HFFc6 (cell line): ENCODE results near the gene INPP5B. TPM values are rescaled to one million over a fixed set of nuclear protein-coding genes. Genes with fewer than 3 reads are reported as not detected.

Experiments used
- DNase-seq: peaks from one replicate; pipeline ENCODE4 v3.0.0-alpha.2; 2018
- H3K27ac Mint-ChIP-seq: 2 replicates; pipeline ENCODE4 v1.8.0; 2020; ENCODE audit warnings: mild to moderate bottlenecking, mixed read lengths
- H3K27me3 Mint-ChIP-seq: 2 replicates; pipeline ENCODE4 v1.8.0; 2021; ENCODE audit warnings: mild to moderate bottlenecking, moderate library complexity, mixed read lengths; ENCODE audit not compliant: insufficient read depth
- H3K36me3 Mint-ChIP-seq: 2 replicates; pipeline ENCODE4 v1.8.0; 2021; ENCODE audit warnings: low read depth, mixed read lengths
- H3K4me1 Mint-ChIP-seq: 2 replicates; pipeline ENCODE4 v1.8.0; 2020; ENCODE audit warnings: low read depth, mixed read lengths
- H3K4me3 Mint-ChIP-seq: 2 replicates; pipeline ENCODE4 v1.8.0; 2020; ENCODE audit warnings: mild to moderate bottlenecking, moderate library complexity, mixed read lengths
- H3K9me3 Mint-ChIP-seq: 2 replicates; pipeline ENCODE4 v1.8.0; 2020; ENCODE audit warnings: mild to moderate bottlenecking, mixed read lengths
- total RNA-seq, 6 experiments: library from RNA; stranded (reverse); fragmentation: NEBNext Ultra II Directional; extraction: Animal tissue kit (Norgen Biotek cat#: 25700); gene quantifications; 2 replicates in 1 of 6; 3 replicates in 5 of 6; pipeline ENCODE4 v1.2.3, GENCODE V29; 2021
- TF ChIP-seq, protein P1 (sequence below): fragments of 200-600 bp; sonication (generic); IDR thresholded peaks from 2 replicates; pipeline ENCODE4 v1.5.0; 2021; ENCODE audit warnings: antibody characterized with exemption, mild to moderate bottlenecking

Gene INPP5B
- total RNA-seq, 6 experiments from 2014 or later, result 9.6 to 16.0 (median 12.7) TPM

- TF ChIP-seq, protein P1, sequence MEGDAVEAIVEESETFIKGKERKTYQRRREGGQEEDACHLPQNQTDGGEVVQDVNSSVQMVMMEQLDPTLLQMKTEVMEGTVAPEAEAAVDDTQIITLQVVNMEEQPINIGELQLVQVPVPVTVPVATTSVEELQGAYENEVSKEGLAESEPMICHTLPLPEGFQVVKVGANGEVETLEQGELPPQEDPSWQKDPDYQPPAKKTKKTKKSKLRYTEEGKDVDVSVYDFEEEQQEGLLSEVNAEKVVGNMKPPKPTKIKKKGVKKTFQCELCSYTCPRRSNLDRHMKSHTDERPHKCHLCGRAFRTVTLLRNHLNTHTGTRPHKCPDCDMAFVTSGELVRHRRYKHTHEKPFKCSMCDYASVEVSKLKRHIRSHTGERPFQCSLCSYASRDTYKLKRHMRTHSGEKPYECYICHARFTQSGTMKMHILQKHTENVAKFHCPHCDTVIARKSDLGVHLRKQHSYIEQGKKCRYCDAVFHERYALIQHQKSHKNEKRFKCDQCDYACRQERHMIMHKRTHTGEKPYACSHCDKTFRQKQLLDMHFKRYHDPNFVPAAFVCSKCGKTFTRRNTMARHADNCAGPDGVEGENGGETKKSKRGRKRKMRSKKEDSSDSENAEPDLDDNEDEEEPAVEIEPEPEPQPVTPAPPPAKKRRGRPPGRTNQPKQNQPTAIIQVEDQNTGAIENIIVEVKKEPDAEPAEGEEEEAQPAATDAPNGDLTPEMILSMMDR, result no peak
- DNase-seq, result no peak
- H3K4me3 Mint-ChIP-seq, result no peak overlapping the region
- H3K27ac Mint-ChIP-seq, result no peak overlapping the region
- peaks cover 28% of the 10 kb centered on the region; the same call in 1 of the 2 replicates for H3K36me3 Mint-ChIP-seq
- no peaks in the 10 kb centered on the region for H3K9me3 Mint-ChIP-seq
- H3K27me3 Mint-ChIP-seq, result no peaks in the 10 kb centered on the region
- no peaks in the 10 kb centered on the region for H3K4me1 Mint-ChIP-seq
These were observed 68.8 kb downstream of the INPP5B start for GRCh38 chr1:37878071-37878470.

- Mint-ChIP-seq H3K4me3 (no peak overlapping the region), H3K4me1 (no peaks in the 10 kb centered on the region), H3K27me3 (no peaks in the 10 kb centered on the region), H3K36me3 (peaks cover 26% of the 10 kb centered on the region; the same call in 1 of the 2 replicates), H3K9me3 (no peaks in the 10 kb centered on the region), H3K27ac (no peak overlapping the region)
- DNase-seq, result peak; percentile 49
- TF ChIP-seq, protein P1, result peak; percentile 59
These were observed 71.0 kb downstream of the INPP5B start for GRCh38 chr1:37875833-37876232.

DNA sequence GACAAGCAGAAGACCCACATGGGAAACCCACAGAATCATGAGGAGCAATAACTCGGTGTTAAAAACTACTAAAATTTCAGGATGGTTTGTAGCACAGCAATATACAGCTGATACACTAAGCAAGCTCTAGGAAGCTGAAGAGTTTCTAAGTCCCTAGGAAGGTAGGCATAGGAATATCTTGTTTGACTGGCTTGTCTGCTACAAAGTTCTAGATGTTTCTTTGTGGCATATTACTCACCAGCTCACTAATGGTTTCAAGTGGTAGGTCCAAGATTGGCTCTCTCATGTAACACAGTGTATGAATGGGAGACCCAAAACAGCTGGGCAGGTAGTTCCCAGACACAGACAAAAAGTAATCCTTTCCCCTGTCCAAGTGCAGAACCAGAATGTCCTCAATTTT is 74.2 kb downstream of the INPP5B start:
- peaks cover 31% of the 10 kb centered on the region; the same call in 1 of the 2 replicates for H3K36me3 Mint-ChIP-seq
- no peaks in the 10 kb centered on the region for H3K4me1 Mint-ChIP-seq
- H3K9me3 Mint-ChIP-seq, result no peaks in the 10 kb centered on the region
- no peak overlapping the region for H3K4me3 Mint-ChIP-seq
- no peak overlapping the region for H3K27ac Mint-ChIP-seq
- TF ChIP-seq, protein P1, result no peak
- no peaks in the 10 kb centered on the region for H3K27me3 Mint-ChIP-seq
- DNase-seq, result no peak

DNA sequence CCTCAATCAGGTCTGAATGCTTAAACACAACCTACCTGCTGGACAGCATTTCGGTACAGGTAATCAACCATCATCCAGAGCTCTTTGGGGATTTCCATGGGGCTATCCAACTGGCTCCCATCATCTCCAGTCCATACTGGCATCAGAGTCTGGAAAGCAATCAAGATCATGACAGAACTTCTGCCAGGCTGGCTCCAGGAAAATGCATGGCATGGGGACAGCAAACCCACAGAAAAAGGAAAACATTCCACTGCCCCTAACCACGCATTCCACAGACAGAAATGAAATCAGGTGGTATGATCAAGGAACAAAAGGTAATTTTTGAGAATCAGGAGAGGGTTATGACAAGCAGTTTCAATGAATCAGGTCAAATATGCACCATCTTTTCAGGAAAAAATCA is 78.4 kb downstream of the INPP5B start:
- TF ChIP-seq, protein P1, result no peak
- Mint-ChIP-seq H3K4me3 (no peak overlapping the region), H3K36me3 (peaks cover 31% of the 10 kb centered on the region), H3K4me1 (peaks cover 14% of the 10 kb centered on the region), H3K27me3 (peaks cover 2% of the 10 kb centered on the region; the same call in 1 of the 2 replicates), H3K27ac (no peak overlapping the region), H3K9me3 (no peaks in the 10 kb centered on the region)
- DNase-seq, result no peak

- Mint-ChIP-seq H3K4me1 (peaks cover 14% of the 10 kb centered on the region), H3K27ac (no peak overlapping the region), H3K36me3 (peaks cover 26% of the 10 kb centered on the region), H3K9me3 (no peaks in the 10 kb centered on the region), H3K27me3 (peaks cover 2% of the 10 kb centered on the region; the same call in 1 of the 2 replicates), H3K4me3 (no peak overlapping the region)
- TF ChIP-seq, protein P1, result no peak
- no peak for DNase-seq
These were observed 79.1 kb downstream of the INPP5B start for GRCh38 chr1:37867784-37868183.

GRCh38 chr1:37866491-37866890 is 80.4 kb downstream of the INPP5B start:
- H3K4me3 Mint-ChIP-seq, result no peak overlapping the region
- peaks cover 14% of the 10 kb centered on the region for H3K4me1 Mint-ChIP-seq
- H3K9me3 Mint-ChIP-seq, result no peaks in the 10 kb centered on the region
- no peak for DNase-seq
- peaks cover 2% of the 10 kb centered on the region; the same call in 1 of the 2 replicates for H3K27me3 Mint-ChIP-seq
- H3K36me3 Mint-ChIP-seq, result peaks cover 30% of the 10 kb centered on the region
- TF ChIP-seq, protein P1, result no peak
- peak overlapping the region; percentile 61; the same call in 1 of the 2 replicates for H3K27ac Mint-ChIP-seq
